Calu3 (cell line): ENCODE data around the gene TRAF3. TPM values are rescaled to one million over a fixed set of nuclear protein-coding genes. Genes with fewer than 3 reads are reported as not detected.
"Not testable (repeated sequence)": the region's sequence is repeated elsewhere in the genome, so short reads cannot be mapped to it uniquely, and the experiment has no call there.

ENCODE experiments used
- BruUV-seq: library from RNA; stranded (reverse); fragments of 400-500 nt; replicated peaks from 2 replicates; lab custom pipeline; 2021; lab: Mats Ljungman, UMichigan
- CTCF ChIA-PET: fragments of 300-600 bp; sonication (Branson Sonifier 250); formaldehyde crosslinking; loops from one replicate; lab custom pipeline; 2022; ENCODE audit warnings: antibody characterized with exemption; lab: Charles Lee
- DNase-seq: peaks from one replicate; pipeline ENCODE4 v3.0.0; 2022
- H3K27ac Mint-ChIP-seq: one replicate; pipeline ENCODE4 v1.8.0; 2022; ENCODE audit warnings: mixed read lengths; ENCODE audit not compliant: unreplicated experiment
- H3K27me3 Mint-ChIP-seq: one replicate; pipeline ENCODE4 v1.8.0; 2022; ENCODE audit warnings: mixed read lengths; ENCODE audit not compliant: unreplicated experiment
- H3K36me3 Mint-ChIP-seq: one replicate; pipeline ENCODE4 v1.8.0; 2022; ENCODE audit warnings: mild to moderate bottlenecking, moderate library complexity, mixed read lengths; ENCODE audit not compliant: insufficient read depth, unreplicated experiment
- H3K4me1 Mint-ChIP-seq: one replicate; pipeline ENCODE4 v1.8.0; 2022; ENCODE audit warnings: mild to moderate bottlenecking, low read depth, mixed read lengths; ENCODE audit not compliant: unreplicated experiment
- H3K4me3 Mint-ChIP-seq: one replicate; pipeline ENCODE4 v1.8.0; 2022; ENCODE audit warnings: mild to moderate bottlenecking, low read depth, moderate library complexity, mixed read lengths; ENCODE audit not compliant: unreplicated experiment
- H3K9me3 Mint-ChIP-seq: one replicate; pipeline ENCODE4 v1.8.0; 2022; ENCODE audit warnings: low read depth, mixed read lengths; ENCODE audit not compliant: unreplicated experiment
- intact Hi-C: fragments of 100-400 bp; cut with micrococcal nuclease; formaldehyde crosslinking; loops from one replicate; pipeline ENCODE4 v1.10.0; 2022; ENCODE audit not compliant: unreplicated experiment
- total RNA-seq: library from RNA; stranded (reverse); gene quantifications from 2 replicates; pipeline ENCODE4 v1.2.3, GENCODE V29; 2022
- TF ChIP-seq, protein P1 (sequence below): fragments of 200-600 bp; IDR thresholded peaks from one replicate; pipeline ENCODE4 v1.8.0; 2022; ENCODE audit warnings: antibody characterized with exemption; ENCODE audit not compliant: unreplicated experiment

Gene TRAF3
- total RNA-seq, 1 experiment from 2014 or later, result 24.2 TPM

DNA sequence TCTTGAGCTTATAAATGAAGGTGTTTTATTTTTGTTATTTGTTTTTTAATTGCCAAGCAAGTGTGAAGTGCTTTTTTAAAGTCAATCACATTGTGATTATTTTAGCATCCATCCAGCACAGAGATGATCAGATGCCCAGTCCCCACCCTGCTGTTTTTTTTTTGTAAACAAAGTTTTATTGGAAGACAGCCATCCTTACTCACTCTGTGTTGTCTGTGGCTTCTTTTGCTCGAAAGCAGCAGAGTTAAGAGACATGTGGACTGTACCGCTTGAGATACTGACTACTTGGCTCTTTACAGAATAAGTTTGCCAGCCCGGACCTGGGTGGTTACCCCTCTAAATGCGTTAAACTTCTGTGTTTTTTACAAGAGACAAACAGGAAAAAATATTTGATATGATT, 114.3 kb downstream of the TRAF3 start:
- Mint-ChIP-seq H3K4me1 (no peaks in the 10 kb centered on the region), H3K36me3 (no peaks in the 10 kb centered on the region), H3K27ac (no peak overlapping the region), H3K9me3 (no peaks in the 10 kb centered on the region), H3K4me3 (no peak overlapping the region), H3K27me3 (no peaks in the 10 kb centered on the region)
- CTCF ChIA-PET, result no interaction called here
- intact Hi-C loops, result no loop called here
- DNase-seq, result no peak
- no TSS peak for BruUV-seq
- TF ChIP-seq, protein P1, sequence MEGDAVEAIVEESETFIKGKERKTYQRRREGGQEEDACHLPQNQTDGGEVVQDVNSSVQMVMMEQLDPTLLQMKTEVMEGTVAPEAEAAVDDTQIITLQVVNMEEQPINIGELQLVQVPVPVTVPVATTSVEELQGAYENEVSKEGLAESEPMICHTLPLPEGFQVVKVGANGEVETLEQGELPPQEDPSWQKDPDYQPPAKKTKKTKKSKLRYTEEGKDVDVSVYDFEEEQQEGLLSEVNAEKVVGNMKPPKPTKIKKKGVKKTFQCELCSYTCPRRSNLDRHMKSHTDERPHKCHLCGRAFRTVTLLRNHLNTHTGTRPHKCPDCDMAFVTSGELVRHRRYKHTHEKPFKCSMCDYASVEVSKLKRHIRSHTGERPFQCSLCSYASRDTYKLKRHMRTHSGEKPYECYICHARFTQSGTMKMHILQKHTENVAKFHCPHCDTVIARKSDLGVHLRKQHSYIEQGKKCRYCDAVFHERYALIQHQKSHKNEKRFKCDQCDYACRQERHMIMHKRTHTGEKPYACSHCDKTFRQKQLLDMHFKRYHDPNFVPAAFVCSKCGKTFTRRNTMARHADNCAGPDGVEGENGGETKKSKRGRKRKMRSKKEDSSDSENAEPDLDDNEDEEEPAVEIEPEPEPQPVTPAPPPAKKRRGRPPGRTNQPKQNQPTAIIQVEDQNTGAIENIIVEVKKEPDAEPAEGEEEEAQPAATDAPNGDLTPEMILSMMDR, result no peak

DNA sequence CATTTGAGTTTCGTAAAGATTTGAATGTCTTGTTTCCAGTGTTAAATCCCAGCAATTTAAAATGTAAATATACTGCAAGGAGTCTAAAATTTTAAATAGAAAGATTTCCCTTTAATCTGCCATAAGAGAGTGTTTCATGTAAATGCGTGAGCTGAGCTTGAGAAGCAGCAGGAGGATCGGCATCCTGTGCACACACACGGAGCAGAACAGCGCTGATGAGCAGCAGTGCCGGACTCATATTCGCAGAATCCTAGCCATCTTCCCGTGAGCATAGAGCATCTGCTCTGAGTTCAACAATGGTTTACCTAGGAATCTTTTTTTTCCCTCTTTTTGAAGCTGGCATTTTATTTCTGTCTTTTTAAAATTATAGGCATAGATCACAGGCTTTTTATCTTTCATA, 115.4 kb downstream of the TRAF3 start:
- no peak for DNase-seq
- no peak overlapping the region for H3K4me3 Mint-ChIP-seq
- H3K27ac Mint-ChIP-seq, result no peak overlapping the region
- H3K4me1 Mint-ChIP-seq, result no peaks in the 10 kb centered on the region
- no peaks in the 10 kb centered on the region for H3K9me3 Mint-ChIP-seq
- BruUV-seq, result no TSS peak
- no peaks in the 10 kb centered on the region for H3K27me3 Mint-ChIP-seq
- CTCF ChIA-PET, result no interaction called here
- intact Hi-C loops, result no loop called here
- TF ChIP-seq, protein P1, result no peak
- H3K36me3 Mint-ChIP-seq, result no peaks in the 10 kb centered on the region

DNA sequence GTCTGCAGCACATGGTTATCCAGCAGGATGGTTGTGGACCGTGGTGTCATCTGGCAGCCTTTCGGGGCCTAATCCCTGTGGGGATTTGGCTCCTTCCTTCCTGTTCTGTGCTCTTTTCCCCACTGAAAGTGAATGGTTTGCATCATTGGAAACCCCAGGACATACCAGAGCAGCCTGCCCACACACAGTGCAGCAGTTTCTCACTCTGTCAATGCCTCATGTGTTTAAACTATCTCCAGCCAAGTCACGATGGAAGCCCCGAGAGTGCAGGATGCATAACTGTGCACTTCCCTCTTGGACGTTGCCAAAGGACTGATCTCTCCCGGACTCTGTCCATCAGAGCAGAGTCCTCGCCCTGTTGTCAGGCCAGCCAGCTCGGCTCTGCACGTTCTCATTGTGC, 116.2 kb downstream of the TRAF3 start:
- Mint-ChIP-seq H3K27ac (no peak overlapping the region), H3K27me3 (no peaks in the 10 kb centered on the region), H3K4me3 (no peak overlapping the region), H3K9me3 (no peaks in the 10 kb centered on the region), H3K36me3 (no peaks in the 10 kb centered on the region), H3K4me1 (no peaks in the 10 kb centered on the region)
- no TSS peak for BruUV-seq
- DNase-seq, result no peak
- TF ChIP-seq, protein P1, result no peak
- intact Hi-C loops, result no loop called here
- CTCF ChIA-PET, result interaction anchor here (0.7 kb wide), 1 partner anchor 20 kb away, joined by 3 read pairs; no protein-coding TSS in a partner anchor

DNA sequence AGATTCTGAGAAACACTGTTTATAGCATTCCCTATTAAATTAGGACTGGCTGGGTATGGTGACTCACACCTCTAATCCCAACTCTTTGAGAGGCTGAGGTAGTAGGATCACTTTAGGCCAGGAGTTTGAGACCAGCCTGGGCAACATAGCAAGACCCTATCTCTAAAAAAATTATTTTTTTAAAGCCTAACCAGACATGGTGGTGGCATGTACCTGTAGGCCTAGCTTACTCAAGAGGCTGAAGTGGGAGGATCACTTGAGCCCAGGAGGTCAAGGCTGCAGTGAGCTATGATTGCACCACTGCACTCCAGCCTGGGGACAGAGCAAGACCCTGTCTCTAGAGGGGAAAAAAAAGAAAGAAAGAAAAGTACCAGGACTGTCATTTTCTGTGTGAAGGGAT, 119.5 kb downstream of the TRAF3 start:
- CTCF ChIA-PET, H3K36me3 Mint-ChIP-seq: not testable (repeated sequence)

GRCh38 chr14:102897299-102898027, 120.2 kb downstream of the TRAF3 start:
- Mint-ChIP-seq H3K27me3 (no peaks in the 10 kb centered on the region), H3K27ac (no peak overlapping the region), H3K36me3 (no peaks in the 10 kb centered on the region), H3K4me3 (no peak overlapping the region), H3K9me3 (no peaks in the 10 kb centered on the region), H3K4me1 (no peaks in the 10 kb centered on the region)
- DNase-seq, result no peak
- intact Hi-C loops, result no loop called here
- CTCF ChIA-PET, result no interaction called here
- no TSS peak for BruUV-seq
- TF ChIP-seq, protein P1, result no peak

More for the DNA sequence above, 119.5 kb downstream of the TRAF3 start:
- H3K9me3 Mint-ChIP-seq, H3K4me1 Mint-ChIP-seq, DNase-seq, H3K27ac Mint-ChIP-seq, H3K27me3 Mint-ChIP-seq, BruUV-seq, intact Hi-C loops, H3K4me3 Mint-ChIP-seq: not testable (repeated sequence)
